Forelimb muscle (tissue), 1 donor: ENCODE data around the gene SORL1-AS1.
"Not testable (repeated sequence)": the region's sequence is repeated elsewhere in the genome, so short reads cannot be mapped to it uniquely, and the experiment has no call there.

ENCODE experiments used
- DNase-seq: peaks from one replicate; pipeline ENCODE4 v3.0.0-alpha.2; 2013; ENCODE audit warnings: low read depth

SORL1-AS1 gene

GRCh38 chr11:121452609-121453150, at the start of gene SORL1-AS1:
Gene SORL1-AS1 (minus strand): TSS chr11:121452967.
- no peak for DNase-seq

GRCh38 chr11:121500717-121501116, 48.0 kb upstream of the SORL1-AS1 start:
- DNase-seq: no peak

- no peak for DNase-seq
These were observed 47.5 kb upstream of the SORL1-AS1 start for GRCh38 chr11:121500275-121500674.

GRCh38 chr11:121499405-121499804, 46.6 kb upstream of the SORL1-AS1 start:
- DNase-seq: no peak

GRCh38 chr11:121497176-121497998, 44.6 kb upstream of the SORL1-AS1 start:
- DNase-seq: no peak

- DNase-seq: no peak
These were observed 41.8 kb upstream of the SORL1-AS1 start for GRCh38 chr11:121494355-121495099.

- no peak for DNase-seq
These were observed 37.1 kb upstream of the SORL1-AS1 start for GRCh38 chr11:121489823-121490222.

GRCh38 chr11:121488641-121489040, 35.9 kb upstream of the SORL1-AS1 start:
- no peak for DNase-seq

GRCh38 chr11:121488170-121488569, 35.4 kb upstream of the SORL1-AS1 start:
- no peak for DNase-seq

GRCh38 chr11:121487191-121487590, 34.4 kb upstream of the SORL1-AS1 start:
- DNase-seq: no peak

- DNase-seq: no peak
These were observed 33.3 kb upstream of the SORL1-AS1 start for GRCh38 chr11:121486054-121486453.

- DNase-seq: no peak
These were observed 32.4 kb upstream of the SORL1-AS1 start for GRCh38 chr11:121485216-121485615.

- no peak for DNase-seq
These were observed 31.2 kb upstream of the SORL1-AS1 start for GRCh38 chr11:121483805-121484480.

GRCh38 chr11:121482231-121483129, 29.7 kb upstream of the SORL1-AS1 start:
- DNase-seq: no peak

GRCh38 chr11:121481484-121482230, 28.9 kb upstream of the SORL1-AS1 start:
- not testable (repeated sequence) for DNase-seq

- DNase-seq: no peak
These were observed 27.0 kb upstream of the SORL1-AS1 start for GRCh38 chr11:121479698-121480238.

GRCh38 chr11:121478895-121479697, 26.3 kb upstream of the SORL1-AS1 start:
- no peak for DNase-seq

- DNase-seq: no peak
These were observed 25.6 kb upstream of the SORL1-AS1 start for GRCh38 chr11:121478226-121478894.
